Activated T-cell treated with anti-CD3 and anti-CD28 coated beads, Interleukin-2, amount 50 U/mL, for 24 hours (primary cell): ENCODE results near the gene CNNM3.

Experiments used
- DNase-seq: peaks from one replicate; pipeline ENCODE4 v3.0.0-alpha.2; 2020
- H3K27ac Mint-ChIP-seq: 2 replicates; pipeline ENCODE4 v1.8.0; 2020; ENCODE audit warnings: mild to moderate bottlenecking, mixed read lengths
- H3K27me3 Mint-ChIP-seq: 2 replicates; pipeline ENCODE4 v1.8.0; 2020; ENCODE audit warnings: mixed read lengths
- H3K36me3 Mint-ChIP-seq: 2 replicates; pipeline ENCODE4 v1.8.0; 2020; ENCODE audit warnings: low read depth, mixed read lengths
- H3K4me1 Mint-ChIP-seq: 2 replicates; pipeline ENCODE4 v1.8.0; 2020; ENCODE audit warnings: low read depth, mixed read lengths
- H3K4me3 Mint-ChIP-seq: 2 replicates; pipeline ENCODE4 v1.8.0; 2020; ENCODE audit warnings: mild to moderate bottlenecking, moderate library complexity, mixed read lengths
- H3K9me3 Mint-ChIP-seq: 2 replicates; pipeline ENCODE4 v1.8.0; 2020; ENCODE audit warnings: mixed read lengths

Gene CNNM3

DNA sequence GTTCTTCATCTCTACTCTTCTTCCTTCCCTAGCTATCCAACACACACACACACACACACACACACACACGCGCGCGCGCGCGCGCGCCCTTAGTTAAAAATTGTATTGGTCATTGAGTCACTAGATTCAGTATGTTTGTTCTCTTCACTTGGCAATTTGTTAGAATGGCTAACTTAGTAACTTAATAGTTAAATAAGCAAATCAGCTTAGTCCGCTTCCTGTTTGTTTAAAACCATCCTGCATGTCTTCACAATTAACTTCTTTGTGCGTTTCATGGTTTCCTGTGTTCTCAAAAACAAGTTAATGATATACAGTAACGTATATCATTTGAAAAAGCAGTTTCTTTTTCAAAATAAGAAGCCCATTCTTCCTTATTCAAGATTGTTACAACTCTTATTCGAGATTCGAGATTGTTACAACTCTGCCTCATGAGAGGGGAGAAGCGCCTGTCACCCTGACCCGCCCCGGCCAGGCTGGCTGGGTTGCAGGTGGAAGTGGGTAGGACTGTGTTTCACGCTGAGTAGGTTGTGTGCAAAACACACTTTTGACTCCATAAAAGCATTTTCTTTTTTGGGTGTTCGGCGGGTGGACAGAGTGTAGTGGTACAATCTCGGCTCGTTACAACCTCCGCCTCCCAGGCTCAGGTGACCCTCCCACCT lies 9.5 kb upstream of the CNNM3 start:
- Mint-ChIP-seq H3K9me3 (no peaks in the 10 kb centered on the region), H3K4me3 (peak overlapping the region; percentile 33), H3K27me3 (no peaks in the 10 kb centered on the region), H3K4me1 (peaks cover 21% of the 10 kb centered on the region), H3K36me3 (peaks cover 10% of the 10 kb centered on the region), H3K27ac (peak overlapping the region; percentile 85)
- peak; percentile 47 for DNase-seq

DNA sequence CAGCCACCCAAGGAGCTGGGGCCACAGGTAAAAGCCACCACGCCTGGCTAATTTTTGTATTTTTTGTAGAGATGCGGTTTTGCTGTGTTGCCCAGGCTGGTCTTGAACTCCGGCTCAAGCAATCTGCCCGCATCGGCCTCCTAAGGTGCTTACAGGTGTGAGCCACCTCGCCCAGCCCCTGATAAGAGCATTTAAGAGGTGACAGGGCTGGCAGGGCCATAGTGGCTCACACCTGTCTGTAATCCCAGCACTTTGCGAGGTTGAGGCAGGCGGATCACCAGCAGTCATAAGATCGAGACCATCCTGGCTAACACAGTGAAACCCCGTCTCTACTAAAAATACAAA lies 9.0 kb upstream of the CNNM3 start:
- Mint-ChIP-seq H3K27ac (peak overlapping the region; percentile 85), H3K36me3 (peaks cover 10% of the 10 kb centered on the region), H3K4me3 (peak overlapping the region; percentile 33), H3K4me1 (peaks cover 21% of the 10 kb centered on the region), H3K9me3 (no peaks in the 10 kb centered on the region), H3K27me3 (no peaks in the 10 kb centered on the region)
- no peak for DNase-seq

DNA sequence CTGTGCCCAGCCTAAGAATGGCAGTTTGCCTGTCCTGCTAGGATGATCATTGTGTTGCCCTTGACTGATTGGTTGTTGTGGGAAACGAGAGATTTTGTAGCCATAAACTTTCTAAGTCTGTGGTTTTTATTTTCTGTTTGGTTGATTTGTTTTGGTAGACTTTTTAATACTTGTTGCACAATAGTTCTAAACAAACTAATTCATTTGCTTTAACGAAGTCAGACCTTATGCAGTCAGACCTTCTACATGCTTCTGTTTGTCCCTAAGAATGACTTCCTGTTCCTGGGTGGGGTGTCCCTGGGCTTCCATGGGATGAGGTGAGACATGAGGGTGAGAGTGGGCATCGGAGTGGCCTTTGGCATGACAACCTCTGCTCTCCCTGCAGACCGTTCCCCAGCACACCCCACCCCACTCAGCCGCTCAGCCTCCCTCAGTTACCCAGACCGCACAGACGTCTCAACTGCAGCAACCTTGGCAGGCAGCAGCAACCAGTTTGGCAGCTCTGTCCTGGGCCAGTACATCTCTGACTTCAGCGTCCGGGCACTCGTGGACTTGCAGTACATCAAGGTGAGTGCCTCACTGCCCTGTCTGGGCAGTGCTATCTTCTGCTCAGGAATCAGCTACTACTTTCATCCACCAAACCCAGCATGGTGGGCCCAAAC lies 7.8 kb upstream of the CNNM3 start:
- peak overlapping the region; percentile 44 for H3K27ac Mint-ChIP-seq
- no peaks in the 10 kb centered on the region for H3K9me3 Mint-ChIP-seq
- peaks cover 10% of the 10 kb centered on the region for H3K36me3 Mint-ChIP-seq
- peaks cover 30% of the 10 kb centered on the region for H3K4me1 Mint-ChIP-seq
- H3K4me3 Mint-ChIP-seq = no peak overlapping the region
- no peaks in the 10 kb centered on the region for H3K27me3 Mint-ChIP-seq
- no peak for DNase-seq

DNA sequence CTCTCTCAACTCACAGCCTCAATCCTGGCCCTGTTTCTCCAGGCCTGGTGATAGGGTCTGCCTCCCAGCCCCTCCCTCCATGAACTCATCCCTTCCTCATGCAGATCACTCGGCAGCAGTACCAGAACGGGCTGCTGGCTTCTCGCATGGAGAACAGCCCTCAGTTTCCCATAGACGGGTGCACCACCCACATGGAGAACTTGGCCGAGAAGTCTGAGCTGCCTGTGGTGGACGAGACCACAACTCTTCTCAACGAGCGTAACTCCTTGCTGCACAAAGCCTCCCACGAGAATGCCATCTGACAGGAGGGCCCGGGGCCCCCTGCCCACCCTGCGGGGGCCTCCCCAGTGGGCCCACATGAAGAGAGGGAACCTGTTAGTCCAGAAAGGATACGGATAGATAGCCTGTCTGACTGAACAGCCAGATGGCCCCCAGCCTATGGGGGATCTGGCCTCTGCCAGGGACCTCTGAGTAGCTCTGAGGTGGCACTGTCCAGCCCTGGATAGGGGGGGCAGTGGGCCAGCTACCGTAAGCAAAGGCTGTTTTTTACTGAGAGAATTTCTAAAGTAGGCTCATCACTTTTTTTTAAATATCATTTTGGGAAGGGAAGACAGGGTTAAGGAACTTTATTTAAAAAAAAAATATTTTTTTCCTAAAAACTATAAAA lies 6.7 kb upstream of the CNNM3 start:
- Mint-ChIP-seq H3K9me3 (no peaks in the 10 kb centered on the region), H3K36me3 (peaks cover 10% of the 10 kb centered on the region), H3K27ac (no peak overlapping the region), H3K4me1 (peaks cover 34% of the 10 kb centered on the region), H3K4me3 (no peak overlapping the region), H3K27me3 (no peaks in the 10 kb centered on the region)
- no peak for DNase-seq

DNA sequence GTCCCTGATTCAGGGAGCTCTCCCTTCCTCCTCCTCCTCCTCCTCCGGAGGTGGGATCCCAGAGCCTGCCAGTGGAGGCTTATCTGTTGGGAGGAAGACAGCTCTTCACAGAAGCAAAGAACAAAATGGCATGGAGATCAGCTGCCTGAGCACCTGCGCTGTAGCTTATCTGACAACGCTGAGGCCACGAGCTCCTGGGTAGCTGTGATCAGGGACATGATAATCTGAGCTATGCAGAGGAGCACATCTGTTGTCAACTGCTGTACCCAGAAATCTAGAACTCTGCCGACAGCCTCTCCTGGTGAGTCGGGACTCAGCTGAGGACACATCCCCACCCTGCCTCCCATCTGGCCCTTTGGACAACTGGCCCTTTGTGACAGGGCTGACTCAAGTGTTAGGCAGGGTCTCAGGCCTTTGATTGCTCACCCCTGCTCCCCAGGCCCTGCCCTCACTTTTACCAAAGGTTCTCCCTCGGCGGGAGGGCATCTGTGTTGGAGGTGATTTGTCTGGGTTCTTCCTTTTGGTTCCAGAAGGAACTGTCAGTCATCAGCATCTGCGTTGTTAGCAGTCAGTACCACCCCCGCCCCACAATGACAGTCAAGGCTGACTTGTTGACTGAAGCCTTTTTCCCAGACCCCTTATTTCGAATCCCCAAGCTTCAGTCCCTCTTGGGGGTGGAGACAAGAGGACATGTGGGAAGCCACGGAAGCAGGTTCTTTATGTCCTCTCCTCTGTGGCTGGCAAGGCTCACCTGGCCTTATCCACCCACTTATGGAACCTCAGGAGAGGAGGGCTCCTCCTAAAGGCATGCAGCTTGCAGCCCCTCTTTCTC lies 5.9 kb upstream of the CNNM3 start:
- no peaks in the 10 kb centered on the region for H3K9me3 Mint-ChIP-seq
- peaks cover 10% of the 10 kb centered on the region for H3K36me3 Mint-ChIP-seq
- no peak for DNase-seq
- H3K27me3 Mint-ChIP-seq = no peaks in the 10 kb centered on the region
- peaks cover 36% of the 10 kb centered on the region for H3K4me1 Mint-ChIP-seq
- H3K4me3 Mint-ChIP-seq = no peak overlapping the region
- H3K27ac Mint-ChIP-seq = peak overlapping the region; percentile 66

DNA sequence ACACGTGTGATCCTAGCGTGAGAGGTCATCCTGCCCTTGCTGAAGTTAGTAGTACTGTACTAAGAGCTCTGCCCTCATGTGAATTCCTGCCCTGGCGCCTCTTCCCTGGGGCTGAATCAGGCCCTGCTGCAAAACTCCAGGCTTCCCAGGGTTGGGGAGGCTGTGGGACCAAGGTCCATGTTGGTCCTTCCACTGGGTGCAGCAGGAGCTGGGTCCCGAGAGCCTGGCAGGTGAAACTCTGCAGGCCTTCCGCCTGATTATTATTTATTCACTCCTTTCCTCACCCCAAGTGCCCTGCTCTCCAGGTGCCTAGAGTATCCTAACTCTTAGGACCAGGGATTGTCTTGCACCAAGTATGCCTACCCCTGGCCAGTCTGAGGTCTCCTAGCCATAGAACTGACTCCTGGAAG lies 5.3 kb upstream of the CNNM3 start:
- no peaks in the 10 kb centered on the region for H3K9me3 Mint-ChIP-seq
- H3K4me3 Mint-ChIP-seq = no peak overlapping the region
- H3K27me3 Mint-ChIP-seq = no peaks in the 10 kb centered on the region
- H3K36me3 Mint-ChIP-seq = peaks cover 14% of the 10 kb centered on the region
- H3K27ac Mint-ChIP-seq = no peak overlapping the region
- H3K4me1 Mint-ChIP-seq = peaks cover 39% of the 10 kb centered on the region
- no peak for DNase-seq

DNA sequence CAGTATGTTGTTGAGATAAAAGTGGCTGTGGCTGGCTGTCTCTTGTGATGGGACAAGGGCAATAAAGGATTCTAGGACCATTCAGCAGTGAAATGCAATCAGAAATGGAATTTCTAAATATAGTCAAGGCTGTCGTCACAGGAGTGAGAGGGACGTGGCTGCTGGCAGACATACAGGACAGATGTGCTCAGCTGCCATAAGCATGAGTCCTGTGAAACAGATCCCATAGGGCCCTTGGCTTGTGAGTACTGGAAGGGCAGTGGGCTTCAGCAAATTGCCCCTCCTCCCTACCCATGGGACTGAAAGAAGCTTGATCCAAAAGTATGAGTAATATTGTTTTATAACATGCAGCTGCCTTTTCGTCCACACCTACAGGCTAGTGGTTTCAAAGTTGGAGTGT lies 4.2 kb upstream of the CNNM3 start:
- no peaks in the 10 kb centered on the region for H3K9me3 Mint-ChIP-seq
- peaks cover 14% of the 10 kb centered on the region for H3K36me3 Mint-ChIP-seq
- no peak for DNase-seq
- no peaks in the 10 kb centered on the region for H3K27me3 Mint-ChIP-seq
- no peak overlapping the region for H3K27ac Mint-ChIP-seq
- H3K4me3 Mint-ChIP-seq = no peak overlapping the region
- peaks cover 30% of the 10 kb centered on the region for H3K4me1 Mint-ChIP-seq

DNA sequence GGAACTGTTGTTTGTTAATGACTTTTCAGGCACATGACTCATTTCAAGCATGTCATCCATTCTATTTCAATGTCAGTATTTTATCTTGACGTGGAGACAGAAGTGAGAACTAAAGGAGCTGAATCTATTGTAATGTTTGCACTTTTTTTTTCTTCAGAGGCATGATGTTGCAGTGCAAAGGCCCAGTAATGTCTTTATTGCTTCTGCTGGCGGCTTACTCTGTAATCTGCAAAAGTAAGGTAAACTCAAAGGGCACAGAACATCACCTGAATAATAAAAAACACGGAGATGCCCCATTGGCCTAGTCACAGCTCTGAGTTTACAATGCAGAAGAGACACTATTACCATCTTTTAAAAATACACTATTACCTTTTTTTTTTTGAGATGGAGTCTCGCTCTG lies 2.4 kb upstream of the CNNM3 start:
- Mint-ChIP-seq H3K36me3 (peaks cover 26% of the 10 kb centered on the region), H3K27me3 (no peaks in the 10 kb centered on the region), H3K9me3 (no peaks in the 10 kb centered on the region), H3K27ac (no peak overlapping the region), H3K4me1 (peaks cover 35% of the 10 kb centered on the region), H3K4me3 (no peak overlapping the region)
- no peak for DNase-seq

DNA sequence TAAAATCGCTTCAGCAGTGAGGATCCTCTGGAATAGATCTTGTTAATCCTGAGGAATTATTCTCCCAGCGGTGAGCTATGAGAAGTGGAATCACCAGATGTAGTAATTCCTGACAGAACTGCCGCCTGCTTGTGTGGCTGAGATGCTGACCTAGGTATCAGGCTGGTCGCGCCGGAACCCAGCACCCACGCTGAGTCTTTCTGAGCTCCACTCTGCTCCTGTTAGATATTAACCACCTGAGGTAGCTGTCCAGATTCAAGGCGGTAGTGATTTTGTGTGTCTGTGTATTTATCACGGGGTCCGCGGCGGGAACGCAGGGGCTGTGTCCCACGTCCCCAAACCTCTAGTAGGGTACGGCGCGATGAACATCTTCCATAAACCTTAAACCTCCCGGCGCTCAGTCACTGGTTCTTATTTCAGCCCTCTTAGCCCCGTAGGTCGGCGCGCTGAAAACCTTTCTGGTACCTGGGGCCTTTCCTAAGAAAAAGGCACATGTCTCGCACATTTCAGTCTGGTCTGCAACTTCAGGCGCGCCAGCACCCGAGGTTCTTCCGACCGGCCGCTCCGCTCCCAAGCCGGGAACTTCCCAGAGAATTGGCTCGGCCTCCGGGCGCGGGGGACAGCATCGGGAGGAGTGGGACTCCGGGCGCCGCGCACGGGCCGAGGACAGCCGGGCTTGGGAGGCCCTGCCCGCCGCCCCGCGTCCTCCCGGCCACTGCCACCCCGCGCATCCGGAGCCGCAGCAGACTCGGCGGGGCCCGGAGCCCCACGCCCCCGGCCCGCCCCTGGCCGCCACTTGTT lies 542 bp upstream of the CNNM3 start:
- no peaks in the 10 kb centered on the region for H3K9me3 Mint-ChIP-seq
- DNase-seq = no peak
- H3K36me3 Mint-ChIP-seq = peaks cover 36% of the 10 kb centered on the region
- H3K27me3 Mint-ChIP-seq = no peaks in the 10 kb centered on the region
- H3K27ac Mint-ChIP-seq = peak overlapping the region; percentile 81
- peak overlapping the region; percentile 82 for H3K4me3 Mint-ChIP-seq
- peaks cover 53% of the 10 kb centered on the region for H3K4me1 Mint-ChIP-seq

DNA sequence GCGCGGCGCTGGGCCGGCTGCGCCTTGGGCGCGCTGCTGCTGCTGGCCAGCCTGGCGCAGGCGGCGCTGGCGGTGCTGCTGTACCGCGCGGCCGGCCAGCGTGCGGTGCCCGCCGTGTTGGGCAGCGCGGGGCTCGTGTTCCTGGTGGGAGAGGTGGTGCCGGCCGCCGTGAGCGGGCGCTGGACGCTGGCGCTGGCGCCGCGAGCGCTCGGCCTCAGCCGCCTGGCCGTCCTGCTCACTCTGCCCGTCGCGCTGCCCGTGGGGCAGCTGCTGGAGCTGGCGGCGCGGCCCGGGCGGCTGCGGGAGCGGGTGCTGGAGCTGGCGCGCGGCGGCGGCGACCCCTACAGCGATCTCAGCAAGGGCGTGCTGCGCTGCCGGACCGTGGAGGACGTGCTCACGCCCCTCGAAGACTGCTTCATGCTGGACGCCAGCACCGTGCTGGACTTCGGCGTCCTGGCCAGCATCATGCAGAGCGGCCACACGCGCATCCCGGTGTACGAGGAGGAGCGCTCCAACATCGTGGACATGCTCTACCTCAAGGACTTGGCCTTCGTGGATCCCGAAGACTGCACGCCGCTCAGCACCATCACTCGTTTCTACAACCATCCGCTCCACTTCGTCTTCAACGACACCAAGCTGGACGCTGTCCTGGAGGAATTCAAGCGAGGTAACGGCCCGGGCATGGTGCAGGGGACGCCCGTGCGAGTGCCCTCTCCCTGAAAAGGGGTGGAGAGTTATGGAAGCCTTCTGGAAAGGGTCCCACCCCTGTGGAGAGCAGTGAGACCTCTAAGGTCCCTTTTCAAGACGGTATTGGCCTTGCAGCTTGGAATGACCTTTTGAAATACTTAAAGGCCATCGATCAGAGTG lies 1.0 kb downstream of the CNNM3 start:
- peak; percentile 47 for DNase-seq

DNA sequence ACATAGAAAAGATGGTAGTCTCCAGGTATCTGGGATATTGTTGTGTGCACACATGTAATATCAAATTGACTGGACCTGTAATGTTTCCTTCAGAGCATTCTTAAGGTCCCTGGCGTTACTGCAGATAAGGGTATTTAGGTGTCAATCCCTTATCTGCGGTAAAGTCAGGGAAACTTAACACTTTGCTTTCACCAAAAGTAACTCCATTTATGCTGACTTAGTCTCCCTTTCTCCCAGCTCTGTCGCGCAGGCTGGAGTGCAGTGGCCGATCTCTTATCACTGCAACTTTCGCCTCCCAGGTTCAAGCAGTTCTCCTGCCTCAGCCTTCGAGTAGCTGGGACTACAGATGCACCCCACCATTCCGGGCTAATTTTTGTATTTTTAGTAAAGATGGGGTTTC lies 1.8 kb downstream of the CNNM3 start:
- H3K9me3 Mint-ChIP-seq = no peaks in the 10 kb centered on the region
- peak overlapping the region; percentile 83 for H3K4me3 Mint-ChIP-seq
- no peaks in the 10 kb centered on the region for H3K27me3 Mint-ChIP-seq
- peak overlapping the region; percentile 74 for H3K27ac Mint-ChIP-seq
- H3K36me3 Mint-ChIP-seq = peaks cover 58% of the 10 kb centered on the region
- peaks cover 61% of the 10 kb centered on the region for H3K4me1 Mint-ChIP-seq
- no peak for DNase-seq

More for the DNA sequence above, 1.0 kb downstream of the CNNM3 start:
- Mint-ChIP-seq H3K9me3 (no peaks in the 10 kb centered on the region), H3K27me3 (no peaks in the 10 kb centered on the region), H3K27ac (peak overlapping the region; percentile 74), H3K36me3 (peaks cover 50% of the 10 kb centered on the region), H3K4me3 (peak overlapping the region; percentile 83), H3K4me1 (peaks cover 65% of the 10 kb centered on the region)

DNA sequence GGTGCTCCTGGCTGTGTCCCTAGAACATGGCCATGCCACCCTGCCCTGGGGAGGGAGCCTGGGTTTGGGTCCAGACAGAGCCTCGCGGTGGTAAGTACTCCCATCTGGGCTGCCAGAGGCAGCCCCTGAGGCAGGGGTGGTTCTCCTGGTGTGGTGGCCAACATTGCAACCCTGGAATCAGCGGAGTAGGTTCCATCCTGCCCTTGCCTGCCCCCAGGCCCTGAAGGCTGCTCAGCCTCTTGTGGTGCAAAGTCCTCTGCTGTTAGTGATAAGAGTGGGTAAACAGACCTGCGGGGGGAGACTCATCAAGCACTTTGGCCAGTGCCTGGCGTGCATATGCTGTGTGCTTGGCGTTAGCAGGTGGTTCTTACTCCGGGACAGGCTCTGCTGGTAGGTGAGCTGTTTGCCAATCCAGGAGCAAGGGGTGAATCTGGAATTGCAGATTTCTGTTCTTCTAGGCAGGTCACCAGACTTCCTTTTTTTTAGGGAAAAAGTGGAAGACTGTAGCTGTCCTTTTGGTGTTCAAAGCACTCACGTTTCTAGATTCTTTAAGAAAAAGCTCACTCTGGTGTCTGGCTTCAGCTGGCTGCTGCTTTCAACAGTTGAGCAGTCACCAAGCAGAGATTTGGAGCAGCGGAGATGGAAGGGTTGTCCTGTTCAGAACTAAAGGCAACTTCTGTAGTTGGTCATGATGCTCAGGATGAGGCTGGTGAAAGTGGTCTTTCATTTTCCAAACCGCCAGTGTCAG lies 3.2 kb downstream of the CNNM3 start:
- peaks cover 71% of the 10 kb centered on the region for H3K36me3 Mint-ChIP-seq

More for the DNA sequence above, 3.2 kb downstream of the CNNM3 start:
- no peak for DNase-seq
- Mint-ChIP-seq H3K27me3 (no peaks in the 10 kb centered on the region), H3K27ac (no peak overlapping the region), H3K4me3 (peak overlapping the region; percentile 83), H3K4me1 (peaks cover 64% of the 10 kb centered on the region), H3K9me3 (no peaks in the 10 kb centered on the region)
